Stimulated activated CD8-positive, alpha-beta memory T cell treated with anti-CD3 and anti-CD28 coated beads, Interleukin-2, amount 100 ng/mL, for 48 hours (primary cell): ENCODE measurements around the gene GPX2.

Experiments
- DNase-seq, 2 donors: peaks; one replicate each; pipeline ENCODE4 v3.0.0-alpha.2; 2020; ENCODE audit warnings: low read depth in 2 of 2

The GPX2 gene

DNA sequence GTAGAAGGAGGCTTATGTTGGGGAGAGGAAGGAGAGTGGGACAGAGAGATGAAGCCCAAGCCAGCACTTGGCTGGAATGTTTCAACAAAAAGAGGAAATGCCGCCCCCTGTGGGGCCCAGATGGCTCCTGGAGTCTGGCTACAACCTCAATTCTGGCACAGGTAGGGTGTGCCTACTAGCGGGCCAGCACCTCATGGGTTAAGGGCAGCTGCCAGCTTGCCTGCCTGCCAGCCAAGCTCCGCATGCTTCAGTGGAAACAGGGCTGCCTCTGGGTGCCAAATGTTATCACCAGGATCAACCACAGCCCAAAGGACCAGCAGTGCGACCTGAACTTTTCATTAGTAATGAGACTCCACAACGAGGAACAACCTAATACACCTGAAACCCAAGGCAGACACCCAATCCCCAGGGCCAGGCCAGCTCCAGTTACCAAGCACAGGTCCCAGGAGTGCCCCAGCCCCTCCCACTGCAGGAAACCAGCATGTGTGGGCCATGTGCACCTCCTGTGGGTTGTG, 18.3 kb upstream of the GPX2 start:
- DNase-seq, result no peak

- no peak for DNase-seq
These were observed 16.2 kb upstream of the GPX2 start for GRCh38 chr14:64958743-64959142.

GRCh38 chr14:64958201-64958600, 15.7 kb upstream of the GPX2 start:
- no peak for DNase-seq

- no peak for DNase-seq
These were observed 14.3 kb upstream of the GPX2 start for GRCh38 chr14:64956697-64957406.

- DNase-seq, result no peak
These were observed 12.8 kb upstream of the GPX2 start for GRCh38 chr14:64955297-64955696.

- DNase-seq, result no peak
These were observed 12.1 kb upstream of the GPX2 start for GRCh38 chr14:64954491-64955240.

DNA sequence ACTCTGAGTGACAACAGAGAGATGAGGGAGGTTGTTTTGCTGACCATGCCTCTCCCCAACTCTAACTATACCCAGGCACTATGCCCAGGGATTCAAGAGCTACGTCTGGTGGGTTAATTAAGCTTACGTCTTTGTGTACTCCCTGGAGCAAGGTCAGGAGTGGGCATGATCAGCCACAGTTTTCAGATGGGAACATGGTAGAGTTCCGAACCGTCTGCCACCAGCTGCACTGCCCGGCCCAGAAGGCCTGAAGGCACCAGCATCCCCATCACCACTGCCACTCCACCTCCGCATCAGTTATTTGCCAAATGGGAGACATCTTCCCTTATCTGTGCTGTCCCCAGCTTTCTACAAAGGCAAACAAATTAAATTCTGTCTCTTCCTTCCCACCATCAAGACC, 11.1 kb upstream of the GPX2 start:
- DNase-seq, result no peak

DNA sequence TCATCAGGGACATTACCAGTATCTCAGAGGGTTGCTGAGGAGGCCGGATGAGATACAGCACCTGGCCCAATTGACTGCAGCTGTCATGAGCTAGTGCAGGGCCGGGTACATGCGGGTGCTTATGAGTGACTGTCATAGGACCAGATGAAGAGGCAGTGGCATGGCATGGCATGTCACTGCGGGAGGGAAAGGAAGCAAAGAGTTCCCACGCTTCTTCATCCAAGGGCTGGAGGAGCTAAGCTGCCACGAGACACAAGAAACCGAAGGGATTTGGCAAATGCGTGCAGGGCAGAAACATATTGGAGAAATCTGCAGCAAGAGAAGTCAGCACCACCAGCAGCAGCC, 10.7 kb upstream of the GPX2 start:
- DNase-seq, result no peak

- DNase-seq, result no peak
These were observed 10.2 kb upstream of the GPX2 start for GRCh38 chr14:64952598-64953309.

- no peak for DNase-seq
These were observed 9.2 kb upstream of the GPX2 start for GRCh38 chr14:64951724-64952123.

DNA sequence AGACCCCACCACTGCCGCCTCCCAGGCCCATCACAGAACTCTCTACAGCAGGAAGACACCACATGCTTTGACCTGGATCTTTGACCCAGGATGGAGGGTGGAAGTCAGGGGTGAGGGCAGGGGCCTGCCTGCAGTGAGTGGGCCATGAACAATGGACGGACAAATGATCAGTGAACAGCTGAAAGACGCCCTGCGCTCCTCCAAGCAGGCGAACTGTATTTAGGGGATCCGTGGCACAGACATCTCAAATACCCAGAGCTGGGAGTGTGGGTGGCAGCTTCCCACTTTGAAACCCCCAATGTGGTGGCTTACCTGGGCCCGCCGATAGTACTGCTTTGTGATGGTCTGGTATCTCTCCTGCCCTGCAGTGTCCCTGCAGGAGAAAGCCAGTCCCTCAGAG, 8.7 kb upstream of the GPX2 start:
- DNase-seq, result no peak

DNA sequence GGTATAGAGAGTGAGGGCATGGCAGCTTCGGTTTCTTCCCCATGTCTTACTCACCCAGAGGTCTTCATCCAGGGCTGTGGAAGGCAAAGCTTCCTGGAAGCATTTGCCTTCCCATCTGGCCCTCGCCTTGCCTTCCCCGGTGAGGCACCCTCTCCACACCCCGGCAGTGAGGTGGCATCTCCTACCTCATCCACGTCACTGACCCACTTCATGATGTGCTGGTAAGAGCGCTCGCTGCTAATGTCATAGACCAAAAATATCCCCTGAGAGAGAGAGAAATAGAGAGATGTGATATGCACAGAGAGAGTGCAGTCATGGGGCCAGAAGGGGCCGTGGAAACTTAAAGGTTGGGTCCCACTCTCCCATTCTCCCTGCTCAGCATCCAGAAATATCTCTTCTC, 8.3 kb upstream of the GPX2 start:
- no peak for DNase-seq

DNA sequence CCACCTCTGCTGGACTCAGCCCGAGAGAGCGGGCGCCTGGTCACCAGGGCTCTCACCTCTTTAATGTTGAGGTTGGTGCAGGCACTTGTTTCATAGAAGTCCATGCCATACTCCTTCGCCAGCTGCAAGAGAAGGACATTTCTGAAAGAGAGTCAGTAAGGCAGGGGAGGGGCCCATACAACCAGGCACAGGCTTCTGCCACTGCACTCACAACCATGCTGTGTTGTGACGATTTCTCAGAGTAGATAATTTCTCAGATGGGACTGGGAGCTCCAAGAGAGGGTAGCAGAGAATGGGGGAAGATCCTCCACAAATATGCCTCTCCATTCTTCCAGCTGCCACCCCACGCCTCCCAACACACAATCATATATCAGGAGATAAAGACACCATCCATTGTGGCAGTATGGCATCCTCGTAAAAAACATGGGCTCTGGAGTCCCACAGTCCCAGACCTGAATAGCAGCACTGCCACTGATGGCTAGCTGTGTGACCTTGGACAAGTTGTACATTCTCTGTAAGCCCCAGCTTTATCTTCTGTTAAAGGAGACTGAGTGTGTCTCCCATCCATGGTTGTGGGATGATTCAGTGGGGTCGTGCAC, 6.2 kb upstream of the GPX2 start:
- DNase-seq, result no peak

GRCh38 chr14:64947710-64948611, 5.4 kb upstream of the GPX2 start:
- no peak for DNase-seq

GRCh38 chr14:64946310-64947045, 3.9 kb upstream of the GPX2 start:
- DNase-seq, result no peak

DNA sequence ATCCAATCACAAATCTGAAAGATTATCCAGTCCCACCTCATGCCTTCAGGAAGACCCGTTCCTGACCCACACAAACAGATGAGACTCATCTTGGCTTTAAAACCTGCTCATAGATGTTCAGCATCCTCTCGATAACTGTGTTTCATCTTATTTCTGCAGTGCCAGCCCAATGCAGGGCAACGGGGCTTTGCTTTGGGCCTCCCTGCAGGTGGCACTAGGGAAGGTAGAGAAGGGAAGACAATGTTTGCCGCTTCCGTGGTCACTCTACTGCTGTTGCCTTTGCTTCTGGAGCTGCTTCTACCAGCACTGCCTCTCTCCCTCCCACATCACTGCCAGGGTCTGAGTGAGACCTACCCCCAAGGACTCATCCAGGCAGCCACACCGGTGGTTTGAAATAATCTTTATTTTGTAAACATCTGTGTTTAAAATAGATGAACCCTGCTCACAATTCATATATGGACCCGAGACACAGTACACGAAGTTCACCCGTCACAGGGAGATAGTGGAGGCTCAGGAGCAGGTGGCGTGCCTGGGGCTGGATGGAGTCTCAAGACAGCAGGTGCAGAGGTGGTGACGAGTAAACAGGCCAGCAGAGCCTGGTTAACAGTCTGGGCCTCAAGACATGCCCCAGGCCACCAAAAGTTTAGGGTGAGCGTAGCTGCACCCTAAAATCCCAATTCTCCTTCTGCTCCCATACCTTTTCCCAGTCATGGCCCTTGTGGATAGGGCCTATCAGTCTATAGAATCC, 3.1 kb upstream of the GPX2 start:
- no peak for DNase-seq

GRCh38 chr14:64944861-64945260, 2.3 kb upstream of the GPX2 start:
- DNase-seq, result no peak

DNA sequence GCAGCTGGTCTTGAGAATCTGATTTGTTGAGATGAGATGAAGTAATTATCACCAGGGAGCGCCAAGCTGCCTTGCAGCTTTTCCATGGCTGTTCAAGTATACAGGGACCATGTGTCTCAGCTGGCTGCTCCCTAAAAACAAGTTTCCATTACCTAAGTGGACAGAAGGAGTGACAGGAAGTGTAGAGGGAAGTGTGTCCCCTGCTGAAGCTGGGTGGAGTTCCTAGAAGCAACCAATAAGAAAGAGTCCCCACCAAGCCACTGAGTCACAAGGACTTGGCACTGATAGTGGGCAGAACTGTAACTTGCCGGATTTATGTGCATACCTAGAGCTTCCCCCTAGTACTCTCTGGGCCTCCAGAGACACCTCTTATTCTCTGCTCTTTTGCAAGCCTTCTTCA, 1.5 kb upstream of the GPX2 start:
- DNase-seq, result no peak

GRCh38 chr14:64943556-64943955, 1.0 kb upstream of the GPX2 start:
- no peak for DNase-seq

- no peak for DNase-seq
These were observed 2.1 kb downstream of the GPX2 start for GRCh38 chr14:64940336-64940910.
